Transverse colon (tissue), 4 donors: ENCODE results near the gene PDIA4. TPM values are rescaled to one million over a fixed set of nuclear protein-coding genes. Genes with fewer than 3 reads are reported as not detected.

Experiments used
- DNase-seq: peaks from one replicate; pipeline ENCODE4 v3.0.0-alpha.2; 2019
- H3K27ac ChIP-seq, 4 donors: fragments of 200-600 bp; sonication (generic); 2 replicates each; pipeline ENCODE4 v1.5.1; 2016 to 2018; ENCODE audit warnings: inconsistent platforms in 4 of 4
- H3K27me3 ChIP-seq: fragments of 200-600 bp; sonication (generic); 2 replicates; pipeline ENCODE4 v1.5.1; 2017; ENCODE audit warnings: inconsistent platforms
- H3K36me3 ChIP-seq, 4 donors: fragments of 200-600 bp; sonication (generic); 2 replicates each; pipeline ENCODE4 v1.5.1; 2017 to 2019; ENCODE audit warnings: inconsistent platforms in 4 of 4
- H3K4me1 ChIP-seq, 4 donors: fragments of 200-600 bp; sonication (generic); 2 replicates each; pipeline ENCODE4 v1.5.1; 2017 to 2020; ENCODE audit warnings: inconsistent platforms in 4 of 4
- H3K4me3 ChIP-seq, 4 donors: fragments of 200-600 bp; sonication (generic); 1 replicate in 1 of 4; 2 replicates in 3 of 4; pipeline versions ENCODE4 v1.5.1 to v1.6.1; 2017 to 2019; ENCODE audit warnings: inconsistent platforms in 4 of 4
- H3K9me3 ChIP-seq, 2 donors: fragments of 200-600 bp; sonication (generic); 2 replicates each; pipeline ENCODE4 v1.5.1; 2017 to 2019; ENCODE audit warnings: inconsistent platforms in 2 of 2
- EP300 ChIP-seq: sonication (generic); formaldehyde crosslinking; IDR thresholded peaks from one replicate; pipeline ENCODE4 v1.6.1; 2017; ENCODE audit warnings: antibody characterized with exemption, low read depth
- POLR2A ChIP-seq: fragments of 450-650 bp; IDR thresholded peaks from one replicate; pipeline ENCODE4 v1.6.1; 2016; ENCODE audit warnings: antibody characterized with exemption, mild to moderate bottlenecking, moderate library complexity
- POLR2AphosphoS5 ChIP-seq, 3 donors: sonication (generic); formaldehyde crosslinking; IDR thresholded peaks; one replicate each; pipeline ENCODE4 v1.6.1; 2016; ENCODE audit warnings: antibody characterized with exemption in 3 of 3
- WGBS, 2 donors: methylation state at CpG; one replicate each; pipeline ENCODE4 v1.1.5; 2018; ENCODE audit warnings: low coverage in 1 of 2; 5-methylcytosine and 5-hydroxymethylcytosine counted together
- in situ Hi-C, 4 donors: fragments of 200-750 bp; cut with MboI; loops; one replicate each; pipeline versions ENCODE4 v1.15.0 to v1.15.1; 2017; ENCODE audit warnings: low sequenced_read_pairs in 3 of 4, low pct_ligation_motif_present in 1 of 4, low pct_unique_long_range_greater_than_20kb in 1 of 4
- intact Hi-C: fragments of 100-400 bp; cut with DNase I; formaldehyde crosslinking; loops from one replicate; pipeline ENCODE4 v1.15.1; 2023; ENCODE audit warnings: low total_unique reads
- total RNA-seq, 4 donors: library from RNA; depleted of rRNA; stranded (reverse); fragments of >200 nt; gene quantifications; one replicate each; pipeline ENCODE4 v1.1.0, GENCODE V29; 2016
- TF ChIP-seq, protein P1 (sequence below), 5 experiments: fragments of 200-600 bp in 3 of 5; fragments of 450-650 bp in 2 of 5; sonication (generic) in 3 of 5; IDR thresholded peaks; 1 replicate in 2 of 5; 2 replicates in 3 of 5; pipeline ENCODE4 v1.5.1; 2016 to 2017; ENCODE audit warnings: antibody characterized with exemption in 5 of 5, inconsistent platforms in 3 of 5, mild to moderate bottlenecking in 2 of 5, moderate library complexity in 1 of 5

Gene PDIA4
- total RNA-seq, 4 donors from 2014 or later: 44.5 to 79.5 (median 74.7) TPM

DNA sequence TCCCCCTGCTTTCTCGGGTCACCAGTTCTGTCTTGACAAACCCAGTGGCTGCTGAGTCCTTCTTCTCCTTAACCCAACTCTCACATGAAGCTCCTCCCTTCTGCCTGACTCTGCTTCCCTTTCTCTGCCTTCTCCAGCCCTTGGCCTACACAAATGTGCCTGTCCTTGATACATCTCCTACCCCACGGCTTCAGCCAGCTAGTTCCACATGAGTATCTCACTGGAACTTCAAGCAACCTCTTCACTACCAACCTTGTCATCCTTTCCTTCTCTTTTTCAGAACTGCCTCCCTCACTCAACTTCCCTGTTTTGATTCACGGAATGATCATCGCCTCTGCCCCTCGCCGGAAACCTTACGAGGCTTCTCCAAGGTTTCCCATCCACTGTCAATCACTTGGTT is 55.9 kb downstream of the PDIA4 start:
- in situ Hi-C loops: loop anchor here in 2 of 4 donors (25.0 kb wide), 2 partner anchors 110 to 710 kb away; no protein-coding TSS in a partner anchor
- DNase-seq: no peak
- Histone ChIP-seq H3K4me1 (no peaks in the 10 kb centered on the region), H3K27me3 (no peaks in the 10 kb centered on the region), H3K36me3 (no peaks in the 10 kb centered on the region), H3K27ac (no peak overlapping the region), H3K4me3 (no peak overlapping the region), H3K9me3 (no peaks in the 10 kb centered on the region)
- intact Hi-C loops: loop anchor here (5.0 kb wide), 1 partner anchor 480 kb away; no protein-coding TSS in a partner anchor
- no peak for TF ChIP-seq POLR2A
- no peak for TF ChIP-seq POLR2AphosphoS5 (IDR thresholded peaks at IDR 0.05)
- no peak for TF ChIP-seq EP300
- TF ChIP-seq, protein P1, sequence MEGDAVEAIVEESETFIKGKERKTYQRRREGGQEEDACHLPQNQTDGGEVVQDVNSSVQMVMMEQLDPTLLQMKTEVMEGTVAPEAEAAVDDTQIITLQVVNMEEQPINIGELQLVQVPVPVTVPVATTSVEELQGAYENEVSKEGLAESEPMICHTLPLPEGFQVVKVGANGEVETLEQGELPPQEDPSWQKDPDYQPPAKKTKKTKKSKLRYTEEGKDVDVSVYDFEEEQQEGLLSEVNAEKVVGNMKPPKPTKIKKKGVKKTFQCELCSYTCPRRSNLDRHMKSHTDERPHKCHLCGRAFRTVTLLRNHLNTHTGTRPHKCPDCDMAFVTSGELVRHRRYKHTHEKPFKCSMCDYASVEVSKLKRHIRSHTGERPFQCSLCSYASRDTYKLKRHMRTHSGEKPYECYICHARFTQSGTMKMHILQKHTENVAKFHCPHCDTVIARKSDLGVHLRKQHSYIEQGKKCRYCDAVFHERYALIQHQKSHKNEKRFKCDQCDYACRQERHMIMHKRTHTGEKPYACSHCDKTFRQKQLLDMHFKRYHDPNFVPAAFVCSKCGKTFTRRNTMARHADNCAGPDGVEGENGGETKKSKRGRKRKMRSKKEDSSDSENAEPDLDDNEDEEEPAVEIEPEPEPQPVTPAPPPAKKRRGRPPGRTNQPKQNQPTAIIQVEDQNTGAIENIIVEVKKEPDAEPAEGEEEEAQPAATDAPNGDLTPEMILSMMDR (IDR thresholded peaks at IDR 0.05): no peak
- 62 to 92% methylated on average over 6 to 7 of the region's 7 CpGs for WGBS, 2 donors

DNA sequence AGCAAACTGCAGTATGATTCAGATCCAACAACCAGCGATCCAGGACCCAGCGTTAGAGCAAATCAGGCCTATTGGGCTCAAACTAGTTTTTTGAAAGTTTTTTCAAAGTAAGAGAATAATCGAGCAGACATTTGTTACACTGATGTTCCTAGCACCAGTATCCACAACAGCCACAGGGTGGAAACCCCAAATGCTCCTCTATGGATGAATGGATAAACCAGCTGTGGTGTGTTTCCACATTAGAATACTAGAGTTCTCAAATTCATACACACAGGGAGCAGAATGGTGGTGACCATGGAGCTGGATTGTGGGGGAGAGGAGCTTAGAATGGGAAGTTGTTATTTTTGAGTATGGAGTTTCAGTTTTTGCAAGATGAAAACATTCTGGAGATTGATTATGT is 60.7 kb downstream of the PDIA4 start:
- Histone ChIP-seq H3K4me3 (no peak overlapping the region), H3K27me3 (no peaks in the 10 kb centered on the region), H3K36me3 (no peaks in the 10 kb centered on the region), H3K27ac (no peak overlapping the region), H3K4me1 (peaks cover 3 to 19% (median 11%) of the 10 kb centered on the region in 4 donors), H3K9me3 (no peaks in the 10 kb centered on the region)
- TF ChIP-seq POLR2A: no peak
- TF ChIP-seq, protein P1 (IDR thresholded peaks at IDR 0.05): no peak
- TF ChIP-seq EP300: no peak
- no peak for TF ChIP-seq POLR2AphosphoS5 (IDR thresholded peaks at IDR 0.05)
- no peak for DNase-seq
- in situ Hi-C loops (loop anchor here (5.0 to 25.0 kb wide), 8 partner anchors 83 to 705 kb away; partner anchors contain the start of gene EZH2 (in 1 of the 4)), intact Hi-C loops (loop anchor here (5.0 kb wide), 1 partner anchor 465 kb away; no protein-coding TSS in a partner anchor)
- 79% methylated on average over 3 of the region's 3 CpGs; no CpG with 5 or more reads in 1 of the 2 donors for WGBS, 2 donors

DNA sequence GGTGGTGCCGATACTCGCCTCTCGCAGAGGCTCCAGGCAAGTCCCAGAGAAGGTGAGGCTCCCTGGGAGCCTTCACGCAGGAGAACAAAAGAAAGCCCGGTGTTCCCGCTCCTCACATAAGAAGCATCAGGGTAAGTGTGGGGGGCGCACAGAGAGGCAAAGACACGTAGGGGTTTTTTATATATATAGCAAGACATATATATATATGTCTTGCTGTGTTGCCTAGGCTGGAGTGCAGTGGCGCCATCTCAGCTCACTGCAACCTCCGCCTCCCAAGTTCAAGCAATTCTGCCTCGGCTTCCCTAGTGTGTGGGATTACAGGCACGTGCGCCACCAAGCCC is 61.3 kb downstream of the PDIA4 start:
- in situ Hi-C loops (loop anchor here (5.0 to 25.0 kb wide), 8 partner anchors 82 to 705 kb away; partner anchors contain the start of gene EZH2 (in 1 of the 4)), intact Hi-C loops (loop anchor here (5.0 kb wide), 1 partner anchor 465 kb away; no protein-coding TSS in a partner anchor)
- TF ChIP-seq, protein P1 (IDR thresholded peaks at IDR 0.05): peak in 1 of 5 experiments; percentile 1
- TF ChIP-seq POLR2A: no peak
- TF ChIP-seq POLR2AphosphoS5 (IDR thresholded peaks at IDR 0.05): no peak
- no peak for TF ChIP-seq EP300
- peaks cover 3 to 23% (median 15%) of the 10 kb centered on the region in 4 donors for H3K4me1 ChIP-seq
- no peaks in the 10 kb centered on the region for H3K36me3 ChIP-seq
- H3K9me3 ChIP-seq: no peaks in the 10 kb centered on the region
- no peak for DNase-seq
- no peaks in the 10 kb centered on the region for H3K27me3 ChIP-seq
- H3K27ac ChIP-seq: no peak overlapping the region
- 26% methylated on average over 13 of the region's 13 CpGs; no CpG with 5 or more reads in 1 of the 2 donors for WGBS, 2 donors
- H3K4me3 ChIP-seq: peak overlapping the region in 2 of 4 donors; percentile 36 to 37

DNA sequence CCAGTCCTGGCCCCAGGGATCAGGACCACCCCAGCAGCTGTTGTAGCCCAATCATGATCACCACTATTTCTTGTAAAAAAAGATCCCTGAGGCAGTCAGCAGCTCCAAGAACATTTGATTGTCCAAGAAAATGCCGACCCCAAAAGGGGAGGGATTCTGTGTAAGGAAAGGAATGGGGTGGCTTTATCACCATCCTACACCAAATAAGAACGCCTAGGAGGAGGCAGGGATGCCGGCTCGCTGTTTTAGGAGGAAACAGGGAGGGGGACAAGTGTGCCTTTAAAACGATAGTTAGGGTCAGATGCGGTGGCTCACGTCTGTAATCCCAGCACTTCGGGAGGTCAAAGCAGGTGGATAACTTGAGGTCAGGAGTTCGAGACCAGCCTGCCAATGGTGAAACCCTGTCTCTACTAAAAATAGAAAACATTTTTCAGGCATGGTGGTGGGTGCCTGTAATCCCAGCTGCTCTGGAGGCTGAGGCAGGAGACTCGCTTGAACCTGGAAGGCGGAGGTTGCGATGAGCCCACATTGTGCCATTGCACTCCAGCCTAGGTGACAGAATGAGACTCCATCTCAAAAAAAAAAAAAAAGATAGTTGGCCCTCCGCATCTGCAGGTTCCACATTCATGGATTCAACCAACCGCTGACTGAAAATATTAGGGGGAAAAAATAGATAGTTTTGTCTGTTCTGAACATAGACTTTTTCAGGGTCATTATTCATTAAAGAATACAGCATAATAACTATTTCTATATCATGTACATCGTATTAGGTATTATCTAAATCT is 63.6 kb downstream of the PDIA4 start:
- TF ChIP-seq POLR2A (no peak), EP300 (no peak), POLR2AphosphoS5 (IDR thresholded peaks at IDR 0.05) (no peak)
- TF ChIP-seq, protein P1 (IDR thresholded peaks at IDR 0.05): no peak
- H3K27ac ChIP-seq: peak overlapping the region; percentile 66 to 76 (median 72)
- intact Hi-C loops: loop anchor here (5.0 kb wide), 1 partner anchor 462 kb away; no protein-coding TSS in a partner anchor
- H3K9me3 ChIP-seq: no peaks in the 10 kb centered on the region
- no peaks in the 10 kb centered on the region for H3K36me3 ChIP-seq
- WGBS, 2 donors: 45 to 92% methylated on average over 6 to 15 of the region's 15 CpGs
- peaks cover 3 to 23% (median 15%) of the 10 kb centered on the region in 4 donors for H3K4me1 ChIP-seq
- H3K4me3 ChIP-seq: peak overlapping the region in 3 of 4 donors; percentile 44 to 62 (median 50)
- DNase-seq: no peak
- in situ Hi-C loops: loop anchor here (5.0 to 25.0 kb wide), 8 partner anchors 80 to 702 kb away; partner anchors contain the start of gene EZH2 (in 1 of the 4)
- no peaks in the 10 kb centered on the region for H3K27me3 ChIP-seq
